HL-60/S4 treated with retinoic acid at 250 ng/mL for 4 days and 3 days (cell line): ENCODE data around the gene BTF3L4.
"Not testable (repeated sequence)": the region's sequence is repeated elsewhere in the genome, so short reads cannot be mapped to it uniquely, and the experiment has no call there.

Experiments
- in situ Hi-C: fragments of 300-500 bp; cut with MboI; formaldehyde crosslinking; loops from 2 replicates; pipeline ENCODE4 v1.7.0; 2022; ENCODE audit warnings: low sequenced_read_pairs

Gene BTF3L4

DNA sequence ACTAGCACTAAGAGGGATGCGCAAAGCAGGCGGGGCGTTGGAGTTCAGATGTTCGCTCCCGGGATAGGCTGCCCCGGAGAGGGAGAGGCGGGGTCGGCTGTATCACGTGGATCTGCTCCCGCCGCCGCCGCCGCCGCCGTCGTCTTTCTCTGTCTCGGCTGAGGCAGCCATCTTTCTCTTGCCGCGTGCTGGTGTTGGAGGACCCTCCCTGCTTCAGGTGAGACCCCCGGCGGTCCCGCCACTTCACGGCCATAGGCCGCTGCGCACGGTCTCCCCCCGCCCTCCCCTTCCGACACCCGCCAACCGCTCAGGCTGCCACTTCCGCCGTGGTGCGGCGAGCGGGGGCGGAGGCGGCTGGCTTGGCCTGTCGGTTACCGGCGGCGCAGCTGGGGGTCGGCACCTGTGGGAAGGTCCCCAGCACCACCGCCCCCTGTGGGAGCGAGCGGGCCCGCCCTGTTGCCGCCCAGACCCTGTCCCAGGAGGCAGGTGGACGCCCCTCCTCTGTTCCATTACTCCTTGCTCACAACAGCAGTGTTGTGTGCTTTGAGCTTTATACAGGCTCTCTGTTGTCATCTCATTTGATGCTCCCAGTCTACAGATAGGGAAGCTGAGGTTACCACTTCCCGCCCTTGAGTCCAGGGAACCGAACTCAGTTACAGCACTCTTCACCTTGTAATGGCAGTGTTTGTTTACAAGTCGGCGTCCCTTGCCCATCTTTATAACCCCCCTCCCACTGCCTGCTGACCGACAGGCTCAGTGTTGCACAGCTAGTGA is at the start of gene BTF3L4:
Gene BTF3L4 (plus strand): TSS at position 133 of the 774 bp plus-strand sequence. CDS start 3,553 bp downstream, outside the sequence.
- in situ Hi-C loops: no loop called here

GRCh38 chr1:52007215-52008002 is 48.7 kb upstream of the BTF3L4 start:
- in situ Hi-C loops: no loop called here

DNA sequence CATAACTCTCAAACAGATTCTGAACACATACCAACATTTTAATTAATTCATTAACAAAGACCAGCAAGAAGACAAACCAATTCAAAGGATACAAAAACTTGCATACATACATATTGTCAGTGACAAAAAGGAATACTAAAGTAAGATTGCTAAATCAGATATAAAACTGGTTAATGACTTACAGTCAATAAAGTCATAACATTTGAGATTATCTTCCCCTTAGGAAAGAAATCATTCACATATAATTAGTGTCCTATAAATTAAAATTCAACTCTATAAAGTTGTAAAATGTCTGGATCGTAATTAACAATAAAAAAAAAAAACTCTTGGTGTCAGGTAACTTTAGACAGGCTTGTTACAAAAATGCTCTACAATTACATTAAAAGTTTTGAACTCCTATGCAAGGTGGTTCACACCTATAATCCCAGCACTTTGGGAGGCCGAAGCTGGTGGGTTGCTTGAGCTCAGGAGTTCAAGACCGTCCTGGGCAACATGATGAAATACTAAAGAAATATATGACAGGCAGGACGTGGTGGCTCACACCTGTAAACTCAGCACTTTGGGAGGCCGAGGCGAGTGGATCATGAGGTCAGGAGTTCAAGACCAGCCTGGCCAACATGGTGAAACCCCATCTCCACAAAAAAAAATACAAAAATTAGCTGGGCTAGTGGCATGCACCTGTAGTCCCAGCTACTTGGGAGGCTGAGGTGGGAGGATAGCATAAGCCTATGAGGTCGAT is 47.9 kb upstream of the BTF3L4 start:
- in situ Hi-C loops: no loop called here

- in situ Hi-C loops: no loop called here
Observed at GRCh38 chr1:52022133-52022532, 34.0 kb upstream of the BTF3L4 start.

GRCh38 chr1:52026278-52026677 is 29.8 kb upstream of the BTF3L4 start:
- in situ Hi-C loops: no loop called here

DNA sequence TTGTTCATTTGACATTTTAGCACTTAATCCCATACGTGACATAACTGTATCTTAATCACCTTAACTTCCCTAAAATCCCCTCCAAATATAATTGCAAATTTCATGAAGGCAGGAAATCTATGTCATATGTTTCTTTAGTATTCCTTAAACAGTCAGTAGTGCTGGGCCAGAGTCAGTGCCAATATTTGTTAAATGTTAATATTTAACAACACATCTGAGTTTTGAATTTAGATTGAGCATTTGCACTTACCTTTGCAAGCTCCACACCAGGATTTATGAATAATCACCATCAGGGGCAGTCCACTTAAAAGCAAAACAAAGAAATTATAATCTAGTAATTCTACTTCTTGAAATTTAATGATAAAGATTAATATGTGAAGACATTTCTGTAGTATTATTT is 27.8 kb upstream of the BTF3L4 start:
- in situ Hi-C loops: no loop called here

GRCh38 chr1:52028839-52029238 is 27.3 kb upstream of the BTF3L4 start:
- in situ Hi-C loops: not testable (repeated sequence)

DNA sequence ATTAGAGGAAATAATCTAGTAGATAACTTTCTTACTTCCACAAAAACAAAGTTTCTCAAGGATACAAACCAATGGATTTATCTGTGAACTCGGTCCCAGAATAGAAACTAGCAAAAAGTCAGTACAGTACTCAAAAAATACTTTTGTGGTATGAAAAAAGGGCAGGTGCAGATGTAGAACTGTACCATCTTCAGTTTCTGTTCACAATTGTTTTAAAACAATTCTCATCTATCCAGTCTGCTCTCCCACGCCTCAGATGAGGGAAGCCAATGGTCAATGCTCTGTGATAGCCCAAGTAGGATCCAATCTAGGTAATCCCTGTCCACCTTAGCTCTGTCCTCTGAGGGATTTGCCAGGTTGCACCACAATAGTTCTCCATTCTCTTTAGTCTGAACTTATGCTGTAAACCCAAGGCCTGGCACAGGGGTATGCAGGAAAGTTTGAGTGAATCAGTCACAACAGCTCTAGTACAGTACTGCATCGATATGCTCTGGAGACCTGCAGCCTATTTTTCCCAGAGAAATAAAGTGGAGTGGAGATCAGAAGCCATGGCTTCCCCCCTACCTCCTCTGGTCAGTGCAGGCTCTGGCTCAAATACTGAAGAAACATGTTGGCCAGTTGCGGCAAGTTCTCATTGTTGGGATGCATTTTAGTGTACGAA is 23.8 kb upstream of the BTF3L4 start:
- in situ Hi-C loops: no loop called here

DNA sequence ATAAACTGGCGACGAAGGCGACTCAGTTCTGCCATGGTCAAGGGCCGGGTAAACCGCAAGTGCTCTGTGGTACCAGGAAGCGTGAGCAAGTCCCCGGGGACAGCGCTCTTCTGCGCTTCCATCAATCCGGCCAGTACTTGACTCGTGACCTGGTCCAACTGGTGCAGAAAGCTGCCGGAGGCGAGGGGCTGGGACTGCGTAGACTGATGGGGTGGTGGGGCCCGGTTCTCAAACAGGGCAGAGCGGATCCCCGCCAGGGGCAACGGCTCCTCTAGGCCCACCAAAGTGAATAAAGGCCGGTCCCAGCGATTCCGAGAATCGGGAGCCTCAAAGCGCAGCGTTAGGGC is 23.3 kb upstream of the BTF3L4 start:
- in situ Hi-C loops: no loop called here

GRCh38 chr1:52033190-52034049 is 22.7 kb upstream of the BTF3L4 start, which contains the start of gene KTI12:
Gene KTI12, minus strand, starts transcription at chr1:52033810. Its CDS starts 49 bp downstream, at chr1:52033761.
- in situ Hi-C loops: no loop called here

GRCh38 chr1:52034050-52034384 is 22.1 kb upstream of the BTF3L4 start:
- in situ Hi-C loops: no loop called here

- in situ Hi-C loops: no loop called here
Observed at GRCh38 chr1:52037402-52037814, 18.7 kb upstream of the BTF3L4 start.

GRCh38 chr1:52037909-52038308 is 18.2 kb upstream of the BTF3L4 start:
- in situ Hi-C loops: no loop called here

DNA sequence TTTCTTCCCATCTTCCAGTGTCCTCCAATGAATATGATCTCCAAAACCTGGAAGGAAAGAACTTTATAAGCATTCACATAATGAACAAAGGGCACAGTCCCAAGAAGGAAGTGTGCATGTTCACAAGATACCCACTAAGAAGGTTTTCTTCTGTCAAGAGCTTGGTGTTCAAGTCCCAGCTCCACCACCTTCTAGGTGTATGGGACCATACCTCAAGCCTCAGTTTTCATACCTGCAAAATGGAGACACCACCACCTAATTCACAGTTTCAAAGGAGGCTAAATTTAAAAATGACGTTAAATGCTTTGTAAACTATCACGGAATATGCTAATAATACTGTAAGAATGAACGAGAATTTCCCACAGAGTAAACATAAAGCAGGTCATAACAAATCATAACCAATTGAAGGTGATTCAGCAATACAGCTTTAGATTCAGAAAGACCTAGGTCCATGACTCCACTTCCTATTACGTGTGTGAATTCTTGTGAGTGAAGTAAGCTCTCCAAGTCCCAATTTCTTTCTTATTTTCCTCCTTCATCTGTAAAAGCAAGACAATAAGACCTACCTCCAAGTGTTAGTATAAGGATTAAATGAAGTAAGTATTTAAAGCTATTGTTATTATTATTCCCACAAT is 14.4 kb upstream of the BTF3L4 start:
- in situ Hi-C loops: no loop called here

GRCh38 chr1:52045236-52045635 is 10.9 kb upstream of the BTF3L4 start:
- in situ Hi-C loops: no loop called here

GRCh38 chr1:52045666-52046195 is 10.4 kb upstream of the BTF3L4 start:
- in situ Hi-C loops: not testable (repeated sequence)

DNA sequence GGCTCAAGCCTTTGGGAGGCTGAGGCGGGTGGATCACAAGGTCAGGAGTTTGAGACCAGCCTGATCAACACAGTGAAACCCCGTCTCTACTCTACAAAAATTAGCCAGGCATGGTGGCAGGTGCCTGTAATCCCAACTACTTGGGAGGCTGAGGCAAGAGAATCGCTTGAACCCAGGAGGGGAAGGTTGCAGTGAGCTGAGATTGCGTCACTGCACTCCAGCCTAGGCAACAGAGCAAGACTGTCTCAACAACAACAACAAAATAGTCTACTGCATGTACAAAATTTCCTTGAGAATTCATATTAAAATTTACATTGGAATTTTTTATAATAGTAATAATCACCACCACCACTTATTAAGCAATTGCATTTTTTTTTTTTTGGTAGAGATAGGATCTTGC is 6.8 kb upstream of the BTF3L4 start:
- in situ Hi-C loops: not testable (repeated sequence)

- in situ Hi-C loops: no loop called here
Observed at GRCh38 chr1:52053862-52054261, 2.2 kb upstream of the BTF3L4 start.

DNA sequence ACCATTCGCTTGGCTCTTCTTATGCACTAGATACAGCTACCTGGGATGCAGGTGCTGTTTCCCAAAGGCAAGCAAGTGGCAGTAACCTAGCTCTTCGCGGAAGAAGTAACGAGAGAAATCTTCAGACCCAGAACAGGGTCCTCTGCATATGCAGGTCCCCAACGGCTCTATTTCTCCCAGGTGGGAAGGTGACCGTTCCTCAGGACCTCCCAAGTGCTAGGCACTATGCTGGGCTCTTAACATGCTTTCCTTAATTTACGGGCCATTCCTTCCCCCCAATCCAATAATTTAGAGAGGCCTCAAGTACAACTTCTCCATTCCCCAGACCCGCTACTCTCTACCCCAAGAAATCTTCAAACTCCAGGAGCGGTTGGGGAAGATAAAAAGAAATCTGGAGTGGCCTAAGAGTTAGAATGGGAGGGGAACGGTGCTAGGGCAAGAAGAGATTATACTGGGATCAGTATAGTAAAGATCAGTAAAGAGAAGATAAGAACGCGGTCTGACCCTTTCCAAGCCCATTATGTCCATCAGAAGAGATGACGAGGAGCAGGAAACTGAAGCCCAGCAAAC is 1.5 kb upstream of the BTF3L4 start:
- in situ Hi-C loops: no loop called here
